BE2C (cell line): ENCODE measurements around the gene WDR7.
A peak's percentile ranks its signal among the peaks of the same experiment; 100 is the strongest.

ENCODE experiments used
- DNase-seq: peaks from one replicate; pipeline ENCODE4 v3.0.0-alpha.2; 2020
- H3K27me3 ChIP-seq: fragments of 250-450 bp; sonication (Bioruptor Pico); 2 replicates; pipeline ENCODE4 v1.5.1; 2020; ENCODE audit warnings: mild to moderate bottlenecking
- H3K36me3 ChIP-seq: fragments of 250-450 bp; sonication (Bioruptor Pico); 2 replicates; pipeline ENCODE4 v1.5.1; 2020; ENCODE audit warnings: mild to moderate bottlenecking
- H3K4me1 ChIP-seq: fragments of 250-450 bp; sonication (Bioruptor Pico); 2 replicates; pipeline ENCODE4 v1.5.1; 2020
- H3K4me3 ChIP-seq: 2 replicates; pipeline ENCODE4 v1.5.1; 2011; ENCODE audit warnings: low read depth, low read length
- H3K9me3 ChIP-seq: fragments of 250-450 bp; sonication (Bioruptor Pico); 2 replicates; pipeline ENCODE4 v1.5.1; 2020
- TF ChIP-seq, protein P1 (sequence below): IDR thresholded peaks from 2 replicates; pipeline ENCODE4 v1.5.1; 2012; ENCODE audit warnings: mild to moderate bottlenecking, low read depth, low read length

WDR7 gene

DNA sequence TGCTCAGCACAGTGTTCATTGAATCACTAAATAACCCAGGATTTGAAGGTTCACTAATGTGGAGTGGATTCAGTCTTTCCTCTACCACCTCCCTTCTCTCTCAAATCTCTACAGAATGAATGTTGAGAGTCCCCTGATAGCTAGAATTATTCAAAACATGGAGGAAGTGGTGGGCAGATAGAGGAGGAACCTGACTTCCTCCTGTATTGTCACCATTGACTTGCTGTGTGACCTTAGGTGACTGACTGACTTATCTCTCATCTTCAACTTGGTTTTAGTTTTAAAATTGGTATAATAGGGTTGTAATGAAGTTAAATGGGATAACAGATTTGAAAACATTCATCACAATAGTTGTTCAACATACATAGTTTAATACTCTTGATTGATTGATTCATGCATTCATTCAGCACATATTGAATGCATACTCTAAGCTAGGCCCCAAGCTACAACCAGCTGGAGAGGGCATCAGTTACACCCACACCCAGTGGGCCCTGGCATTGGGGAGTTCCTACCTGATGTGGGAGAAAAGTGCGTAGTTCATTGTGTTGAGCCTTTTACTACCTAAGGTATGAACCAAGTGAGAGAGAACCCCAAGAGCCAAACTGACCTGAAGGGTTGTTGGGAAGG, 96.0 kb downstream of the WDR7 start:
- Histone ChIP-seq H3K4me3 (no peak overlapping the region), H3K9me3 (no peaks in the 10 kb centered on the region), H3K4me1 (no peaks in the 10 kb centered on the region), H3K36me3 (no peaks in the 10 kb centered on the region), H3K27me3 (no peaks in the 10 kb centered on the region)
- DNase-seq = no peak
- TF ChIP-seq, protein P1, sequence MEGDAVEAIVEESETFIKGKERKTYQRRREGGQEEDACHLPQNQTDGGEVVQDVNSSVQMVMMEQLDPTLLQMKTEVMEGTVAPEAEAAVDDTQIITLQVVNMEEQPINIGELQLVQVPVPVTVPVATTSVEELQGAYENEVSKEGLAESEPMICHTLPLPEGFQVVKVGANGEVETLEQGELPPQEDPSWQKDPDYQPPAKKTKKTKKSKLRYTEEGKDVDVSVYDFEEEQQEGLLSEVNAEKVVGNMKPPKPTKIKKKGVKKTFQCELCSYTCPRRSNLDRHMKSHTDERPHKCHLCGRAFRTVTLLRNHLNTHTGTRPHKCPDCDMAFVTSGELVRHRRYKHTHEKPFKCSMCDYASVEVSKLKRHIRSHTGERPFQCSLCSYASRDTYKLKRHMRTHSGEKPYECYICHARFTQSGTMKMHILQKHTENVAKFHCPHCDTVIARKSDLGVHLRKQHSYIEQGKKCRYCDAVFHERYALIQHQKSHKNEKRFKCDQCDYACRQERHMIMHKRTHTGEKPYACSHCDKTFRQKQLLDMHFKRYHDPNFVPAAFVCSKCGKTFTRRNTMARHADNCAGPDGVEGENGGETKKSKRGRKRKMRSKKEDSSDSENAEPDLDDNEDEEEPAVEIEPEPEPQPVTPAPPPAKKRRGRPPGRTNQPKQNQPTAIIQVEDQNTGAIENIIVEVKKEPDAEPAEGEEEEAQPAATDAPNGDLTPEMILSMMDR = no peak

DNA sequence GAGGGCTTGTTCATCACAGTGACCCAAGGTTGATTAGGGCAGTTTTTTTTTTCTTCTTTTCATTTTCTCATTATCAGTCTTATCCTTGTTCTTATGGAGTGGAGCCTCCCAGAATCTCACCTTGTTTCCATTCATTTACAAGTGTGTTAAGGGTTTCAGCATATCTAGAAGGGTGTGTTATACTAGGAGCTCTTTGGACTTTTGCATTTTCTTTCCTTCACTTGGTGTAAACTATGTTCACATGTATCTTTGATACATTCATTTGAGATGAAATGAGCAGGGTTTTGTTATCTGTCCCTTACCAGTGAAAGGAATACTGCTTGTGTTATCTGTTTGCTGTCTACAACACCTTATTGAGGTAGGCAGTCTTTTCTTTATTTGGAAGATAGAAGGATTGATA, 96.7 kb downstream of the WDR7 start:
- Histone ChIP-seq H3K4me1 (no peaks in the 10 kb centered on the region), H3K36me3 (no peaks in the 10 kb centered on the region), H3K27me3 (no peaks in the 10 kb centered on the region), H3K4me3 (no peak overlapping the region), H3K9me3 (no peaks in the 10 kb centered on the region)
- DNase-seq = no peak
- TF ChIP-seq, protein P1 = no peak

DNA sequence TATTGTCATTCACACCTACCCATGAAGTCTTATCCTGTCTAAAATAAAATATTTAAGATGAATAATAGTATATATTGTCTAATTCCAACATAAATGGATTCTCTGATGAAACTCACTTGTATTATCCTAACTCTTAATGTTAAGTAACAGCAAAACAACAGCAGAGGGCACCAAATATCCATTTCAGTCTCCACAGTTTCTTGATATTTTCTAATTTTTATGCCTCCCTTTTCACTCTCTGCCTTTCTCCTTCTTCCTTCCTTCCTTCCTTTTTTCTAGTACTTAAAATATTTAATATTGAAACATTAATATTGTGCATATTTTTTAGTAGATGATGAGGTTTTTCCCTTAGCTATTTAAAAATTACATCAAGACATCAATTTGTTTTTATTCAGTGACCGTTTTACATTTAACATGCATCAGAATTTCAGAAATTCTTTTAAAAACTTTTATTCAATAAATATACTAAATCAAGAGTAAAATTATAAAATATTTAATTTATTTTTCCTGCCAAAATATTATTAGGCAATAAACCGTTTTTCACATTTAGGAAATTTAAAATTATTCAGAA, 97.6 kb downstream of the WDR7 start:
- H3K4me1 ChIP-seq = no peaks in the 10 kb centered on the region
- H3K27me3 ChIP-seq = no peaks in the 10 kb centered on the region
- TF ChIP-seq, protein P1 = peak; percentile 48
- peak; percentile 15 for DNase-seq
- H3K36me3 ChIP-seq = no peaks in the 10 kb centered on the region
- no peaks in the 10 kb centered on the region for H3K9me3 ChIP-seq
- H3K4me3 ChIP-seq = no peak overlapping the region

DNA sequence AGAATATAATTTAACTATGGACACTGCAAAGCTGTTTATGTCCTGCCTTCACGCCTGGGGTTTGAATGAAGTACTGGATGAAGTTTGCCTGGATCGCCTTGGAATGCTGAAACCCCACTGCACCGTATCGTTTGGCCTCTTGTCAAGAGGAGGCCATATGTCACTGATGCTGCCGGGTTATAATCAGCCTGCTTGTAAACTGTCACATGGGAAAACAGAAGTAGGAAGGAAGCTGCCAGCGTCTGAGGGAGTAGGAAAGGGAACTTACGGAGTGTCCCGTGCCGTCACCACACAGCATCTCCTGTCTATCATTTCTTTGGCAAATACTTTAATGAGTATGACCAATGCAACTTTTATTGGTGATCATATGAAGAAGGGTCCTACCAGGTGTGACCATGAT, 105.8 kb downstream of the WDR7 start:
- H3K4me3 ChIP-seq = 0 out of 2 replicates have a peak overlapping the region, but pooled peaks have one; percentile 1
- no peaks in the 10 kb centered on the region for H3K27me3 ChIP-seq
- TF ChIP-seq, protein P1 = no peak
- H3K4me1 ChIP-seq = no peaks in the 10 kb centered on the region
- peak; percentile 18 for DNase-seq
- H3K9me3 ChIP-seq = no peaks in the 10 kb centered on the region
- no peaks in the 10 kb centered on the region for H3K36me3 ChIP-seq

DNA sequence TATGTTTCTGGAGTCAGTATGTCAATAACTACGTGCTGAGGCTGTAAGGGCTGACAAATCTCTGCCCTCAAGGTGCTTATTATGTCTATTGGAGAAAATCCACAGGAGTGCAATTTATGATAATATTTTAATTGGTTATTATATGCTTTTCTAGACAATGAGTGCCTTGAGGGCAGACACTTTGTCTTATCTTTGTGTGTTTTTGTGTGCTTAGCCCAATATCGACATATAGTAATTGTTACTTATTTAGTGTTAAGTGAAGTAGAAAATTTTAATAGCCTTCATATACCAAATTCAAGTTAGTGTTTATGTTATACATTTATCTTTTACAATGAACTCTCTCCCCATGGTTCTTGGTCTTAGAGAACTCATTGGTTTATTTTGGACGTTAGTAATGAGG, 118.9 kb downstream of the WDR7 start:
- DNase-seq = no peak
- no peaks in the 10 kb centered on the region for H3K36me3 ChIP-seq
- H3K27me3 ChIP-seq = no peaks in the 10 kb centered on the region
- no peak overlapping the region for H3K4me3 ChIP-seq
- H3K9me3 ChIP-seq = no peaks in the 10 kb centered on the region
- TF ChIP-seq, protein P1 = no peak
- no peaks in the 10 kb centered on the region for H3K4me1 ChIP-seq

DNA sequence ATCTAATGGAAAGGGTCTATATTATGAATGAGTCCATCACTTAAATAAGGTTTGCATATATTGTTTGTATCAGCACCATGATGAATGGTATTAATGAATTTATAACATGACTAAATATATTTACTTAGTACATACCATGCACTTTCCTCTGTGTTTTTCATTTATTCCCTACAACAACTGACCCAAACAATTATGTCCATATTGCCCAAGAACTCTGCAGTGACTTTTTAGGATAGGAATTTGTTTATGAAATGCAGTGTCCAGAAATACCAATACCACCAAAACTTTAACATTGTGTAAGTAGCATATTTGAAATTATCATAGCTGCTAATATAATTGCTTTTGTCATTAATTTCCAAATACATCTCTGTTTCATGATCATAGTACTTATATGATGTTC, 119.7 kb downstream of the WDR7 start:
- TF ChIP-seq, protein P1 = no peak
- Histone ChIP-seq H3K27me3 (no peaks in the 10 kb centered on the region), H3K36me3 (no peaks in the 10 kb centered on the region), H3K4me3 (no peak overlapping the region), H3K9me3 (no peaks in the 10 kb centered on the region), H3K4me1 (no peaks in the 10 kb centered on the region)
- DNase-seq = no peak
